Measurements from ENCODE around the gene BIRC3.
"Not testable (repeated sequence)": the region's sequence is repeated elsewhere in the genome, so short reads cannot be mapped to it uniquely, and the experiment has no call there.

Gene BIRC3

DNA sequence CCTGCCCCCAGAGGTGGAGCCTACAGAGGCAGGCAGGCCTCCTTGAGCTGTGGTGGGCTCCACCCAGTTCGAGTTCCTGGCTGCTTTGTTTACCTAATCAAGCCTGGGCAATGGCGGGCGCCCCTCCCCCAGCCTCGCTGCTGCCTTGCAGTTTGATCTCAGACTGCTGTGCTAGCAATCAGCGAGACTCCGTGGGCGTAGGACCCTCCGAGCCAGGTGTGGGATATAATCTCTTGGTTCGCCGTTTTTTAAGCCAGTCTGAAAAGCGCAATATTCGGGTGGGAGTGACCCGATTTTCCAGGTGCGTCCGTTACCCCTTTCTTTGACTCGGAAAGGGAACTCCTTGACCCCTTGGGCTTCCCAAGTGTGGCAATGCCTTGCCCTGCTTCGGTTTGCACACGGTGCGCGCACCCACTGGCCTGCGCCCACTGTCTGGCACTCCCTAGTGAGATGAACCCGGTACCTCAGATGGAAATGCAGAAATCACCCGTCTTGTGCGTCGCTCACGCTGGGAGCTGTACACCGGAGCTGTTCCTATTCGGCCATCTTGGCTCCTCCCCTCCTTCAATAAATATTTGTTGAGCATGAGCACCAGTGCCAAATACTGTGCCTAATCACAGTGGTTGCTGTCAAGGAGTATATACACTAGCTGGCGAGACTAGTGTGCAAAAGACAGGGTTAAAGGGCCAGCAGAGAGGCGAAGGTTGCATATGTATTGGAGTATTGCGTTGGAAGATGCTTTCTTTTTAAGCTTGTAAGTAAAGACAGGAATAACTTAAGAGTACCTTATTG, 57.5 kb downstream of the BIRC3 start:
- DNase-seq, result not testable (repeated sequence)

DNA sequence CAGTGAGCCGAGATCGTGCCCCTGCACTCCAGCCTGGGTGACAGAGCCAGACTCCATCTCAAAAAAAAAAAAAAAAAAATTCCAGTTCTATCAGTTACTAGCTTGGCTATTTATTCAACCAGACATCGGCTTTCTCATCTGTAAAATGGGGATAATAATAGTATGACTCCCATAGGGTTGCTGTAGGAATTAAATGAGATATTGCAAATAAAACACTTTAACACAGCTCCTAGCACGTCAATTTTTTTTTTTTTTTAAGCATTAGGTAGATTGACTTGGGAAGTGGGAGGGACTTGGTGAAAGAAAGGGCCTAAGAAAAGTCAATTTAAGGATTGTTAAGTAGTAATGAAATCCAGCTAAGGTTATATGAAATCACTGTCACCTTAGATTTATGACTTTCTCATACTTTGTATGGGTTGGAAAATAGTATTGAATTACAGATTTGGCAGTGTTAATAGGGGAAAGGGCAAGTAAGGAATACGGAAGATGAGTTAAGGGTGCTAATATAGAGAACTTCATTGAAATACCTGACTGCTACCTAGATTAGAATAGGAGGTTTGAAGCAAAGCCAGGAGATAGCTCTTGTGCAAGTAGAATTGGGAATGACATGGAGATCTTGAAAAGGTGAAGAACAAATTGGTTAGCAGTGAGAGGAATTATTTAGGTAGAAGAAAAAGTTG, 58.6 kb downstream of the BIRC3 start:
- DNase-seq, result no peak

DNA sequence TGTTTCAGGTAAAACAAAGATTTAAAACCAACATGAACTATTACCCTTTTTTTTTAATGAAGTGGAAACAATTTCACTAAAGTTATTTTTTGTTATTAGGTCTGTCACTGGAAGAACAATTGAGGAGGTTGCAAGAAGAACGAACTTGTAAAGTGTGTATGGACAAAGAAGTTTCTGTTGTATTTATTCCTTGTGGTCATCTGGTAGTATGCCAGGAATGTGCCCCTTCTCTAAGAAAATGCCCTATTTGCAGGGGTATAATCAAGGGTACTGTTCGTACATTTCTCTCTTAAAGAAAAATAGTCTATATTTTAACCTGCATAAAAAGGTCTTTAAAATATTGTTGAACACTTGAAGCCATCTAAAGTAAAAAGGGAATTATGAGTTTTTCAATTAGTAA, 60.6 kb downstream of the BIRC3 start:
- no peak for DNase-seq

DNA sequence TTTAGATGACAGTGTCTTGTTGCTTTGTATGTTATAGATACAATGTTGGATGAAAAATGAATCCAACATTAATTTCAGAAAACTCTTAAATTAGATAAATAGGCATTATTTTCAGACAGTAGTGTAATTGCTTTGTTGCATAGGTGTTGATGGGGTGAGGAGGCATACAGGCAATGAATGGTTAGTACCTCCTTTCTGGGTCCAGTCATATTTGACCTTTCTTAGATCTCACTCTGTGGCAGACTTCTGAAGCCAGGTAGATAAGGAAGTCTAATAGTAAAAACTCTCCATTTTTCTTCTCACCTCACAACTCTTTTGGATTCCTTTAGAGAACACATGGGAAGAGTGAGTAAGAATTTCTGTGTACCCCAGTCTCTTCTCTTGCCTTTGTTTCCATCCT, 61.5 kb downstream of the BIRC3 start:
- no peak for DNase-seq

DNA sequence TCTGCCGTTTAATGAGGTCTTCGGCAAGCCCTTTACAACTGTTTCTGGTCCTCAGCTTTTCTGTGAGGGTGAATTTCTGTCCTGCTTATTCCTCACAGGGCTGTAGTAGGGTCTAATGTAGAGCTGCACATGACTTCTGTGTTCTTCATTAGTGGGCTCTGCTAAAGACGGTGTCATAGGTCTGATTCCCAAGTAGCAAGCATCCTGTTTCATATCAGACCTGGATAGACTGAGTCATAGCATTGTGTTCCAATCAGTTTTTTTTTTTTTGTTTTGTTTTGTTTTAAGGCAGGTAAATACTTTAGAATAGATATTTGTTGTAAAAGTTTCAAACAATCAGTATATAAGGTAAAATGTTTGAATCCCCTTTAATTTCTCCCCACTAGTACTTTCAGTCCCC, 65.1 kb downstream of the BIRC3 start:
- DNase-seq, result no peak

DNA sequence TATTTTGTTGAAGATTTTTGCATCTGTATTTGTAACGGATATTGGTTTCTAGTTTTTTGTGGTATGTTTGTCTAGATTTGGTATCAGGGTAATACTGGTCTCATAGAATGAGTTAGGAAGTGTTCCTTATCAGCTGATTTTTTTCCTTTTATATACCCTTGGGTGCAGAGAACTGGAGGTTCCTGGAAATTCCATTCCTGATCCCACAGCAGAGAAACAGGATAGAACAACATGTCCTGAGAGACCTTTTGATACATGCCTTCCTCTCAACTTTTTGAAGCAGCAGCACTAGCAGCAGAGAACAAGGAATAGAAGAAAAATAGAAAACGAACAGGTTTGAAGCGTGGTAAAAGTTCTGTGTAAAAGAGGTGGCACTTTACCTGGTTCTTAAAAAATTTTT, 66.6 kb downstream of the BIRC3 start:
- DNase-seq, result no peak

DNA sequence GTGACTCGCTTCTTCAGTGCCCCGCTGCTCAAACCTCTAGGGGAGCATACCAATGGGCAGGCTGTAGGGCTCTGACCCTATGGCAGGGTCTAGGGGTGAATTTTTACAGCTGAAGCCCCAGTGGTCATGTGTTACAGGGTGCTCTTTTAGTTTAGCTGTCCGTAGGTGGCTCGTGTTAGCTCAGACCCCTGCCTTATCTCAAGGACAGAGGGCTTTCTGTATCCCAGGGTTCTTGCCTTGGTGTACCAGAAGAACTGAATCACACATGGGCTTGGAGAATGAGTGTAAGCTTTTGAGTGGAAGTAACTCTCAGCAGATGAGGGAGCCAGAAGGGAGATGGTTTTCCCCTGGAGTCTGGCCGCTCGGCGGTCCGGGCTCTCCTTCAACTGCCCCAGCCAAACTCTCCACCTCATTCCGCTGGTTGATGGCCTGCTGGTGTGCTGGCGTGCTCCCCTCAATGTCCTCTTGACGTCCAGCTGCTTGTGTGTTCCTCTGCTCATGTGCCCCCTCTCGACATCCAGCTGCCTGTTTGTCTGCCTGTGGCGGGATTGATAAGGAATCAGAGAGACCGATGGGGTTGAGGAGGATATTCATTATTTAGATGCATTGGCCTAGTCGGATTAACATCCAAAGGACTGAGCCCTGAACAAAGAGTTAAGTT, 67.3 kb downstream of the BIRC3 start:
- no peak for DNase-seq

DNA sequence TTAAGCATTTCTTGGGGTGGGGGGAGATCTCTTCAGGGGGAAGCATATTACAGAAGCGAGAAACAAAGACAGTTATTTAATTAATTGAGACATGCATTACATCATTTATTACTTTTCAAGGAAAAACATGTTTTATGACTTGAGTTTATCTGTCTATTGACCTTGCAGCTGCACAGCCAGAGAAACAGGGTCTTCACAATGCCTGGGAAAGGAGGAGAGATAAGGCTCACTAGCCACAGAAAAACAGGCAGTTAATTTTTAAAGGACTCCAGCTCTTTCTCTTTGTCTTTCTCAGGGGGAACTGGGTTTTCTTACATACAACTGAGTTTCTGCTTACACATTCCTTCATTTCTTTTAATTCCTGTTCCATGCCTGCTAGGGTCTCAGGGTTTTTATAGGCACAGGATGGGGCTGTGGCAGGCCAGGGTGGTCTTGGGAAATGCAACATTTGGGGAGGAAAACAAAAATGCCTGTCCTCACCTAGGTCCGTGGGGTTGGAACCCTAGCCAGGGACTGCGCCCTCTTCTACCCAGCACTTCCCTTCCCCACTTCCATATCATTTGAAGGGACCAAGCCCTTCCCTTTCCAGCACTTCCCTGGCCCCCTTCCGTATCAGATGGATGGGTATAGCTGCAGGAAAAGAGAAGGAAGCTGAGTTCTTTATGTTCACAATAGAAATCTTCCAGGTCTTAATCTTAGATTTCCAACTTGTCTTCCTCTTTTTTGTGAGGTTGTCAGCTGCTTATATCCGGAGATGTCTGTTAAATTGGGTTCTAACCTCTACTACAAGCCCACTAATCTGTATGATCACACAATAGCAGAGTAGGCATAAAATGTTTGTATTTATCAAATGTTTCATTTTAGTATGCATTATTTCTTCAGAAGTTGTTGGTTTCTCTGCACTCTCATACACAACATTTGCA, 68.1 kb downstream of the BIRC3 start:
- no peak for DNase-seq

DNA sequence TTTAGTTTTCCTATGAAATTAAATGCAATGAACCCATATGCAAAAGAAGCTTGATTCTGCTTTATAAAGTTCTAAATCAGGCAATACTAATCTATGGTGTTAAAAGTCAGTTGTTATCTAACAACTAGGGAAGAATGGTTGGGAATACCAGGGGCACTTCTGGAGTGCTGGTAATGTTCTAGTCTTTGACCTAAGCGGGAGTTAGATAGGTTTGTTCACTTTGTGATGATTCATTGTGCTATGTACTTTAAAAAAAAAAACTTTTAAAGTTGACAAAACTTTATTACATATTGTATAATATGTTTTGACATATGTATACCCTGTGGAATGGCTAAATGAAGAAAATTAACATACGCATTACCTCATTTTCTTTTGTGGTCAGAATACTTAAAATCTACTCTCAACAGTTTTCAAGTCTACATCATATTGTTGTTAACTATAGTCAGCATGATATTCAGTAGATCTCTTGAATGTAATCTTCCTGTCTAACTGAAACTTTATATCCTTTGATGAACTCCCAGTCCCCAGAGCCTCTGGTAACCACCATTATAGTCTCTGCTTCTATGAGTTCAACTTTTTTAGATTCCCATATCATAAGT, 69.0 kb downstream of the BIRC3 start:
- DNase-seq, result no peak

DNA sequence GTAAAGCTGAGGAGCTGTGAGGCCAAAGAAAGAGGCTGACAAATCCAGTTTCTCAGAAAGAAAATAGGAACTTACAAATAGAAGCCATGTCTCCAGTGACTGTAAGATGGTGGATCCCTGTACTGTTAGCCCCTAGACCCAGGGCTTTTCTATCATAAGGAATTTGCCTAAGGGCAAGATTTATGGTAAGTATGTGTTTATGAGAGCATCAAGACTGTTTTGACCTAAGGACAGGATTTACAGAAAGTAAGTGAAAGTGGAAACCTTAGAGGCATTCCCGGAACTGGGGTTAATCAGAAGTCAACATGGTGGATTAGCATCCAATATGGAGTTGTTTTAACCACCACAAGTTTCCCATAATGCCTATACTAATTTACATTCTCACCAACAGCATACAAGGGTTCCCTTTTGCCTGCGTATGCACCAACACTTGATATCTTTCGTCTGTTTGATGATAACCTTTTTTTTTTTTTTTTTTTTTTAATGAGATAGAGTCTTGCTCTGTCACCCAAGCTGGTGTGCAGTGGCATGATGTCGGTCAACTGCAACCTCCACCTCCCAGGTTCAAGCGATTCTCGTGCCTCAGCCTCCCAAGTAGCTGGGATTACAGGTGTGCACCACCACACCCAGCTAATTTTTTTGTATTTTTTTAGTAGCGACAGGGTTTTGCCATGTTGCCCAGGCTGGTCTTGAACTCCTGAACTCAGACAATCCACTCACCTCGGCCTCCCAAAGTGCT, 69.9 kb downstream of the BIRC3 start:
- DNase-seq, result no peak

All from nucleus accumbens (tissue), 56 donors.